Lower leg skin (tissue), 4 donors: ENCODE measurements around the gene PYY. TPM values are rescaled to one million over a fixed set of nuclear protein-coding genes. Genes with fewer than 3 reads are reported as not detected.

Source experiments
- DNase-seq, 2 donors: peaks; one replicate each; pipeline ENCODE4 v3.0.0-alpha.2; 2019; ENCODE audit warnings: low spot score in 2 of 2
- H3K4me3 ChIP-seq: fragments of 200-600 bp; sonication (generic); 2 replicates; pipeline ENCODE4 v1.5.1; 2017; ENCODE audit warnings: mild to moderate bottlenecking, low read depth; ENCODE audit not compliant: poor library complexity, severe bottlenecking
- CTCF ChIP-seq, 3 donors: fragments of 450-650 bp; IDR thresholded peaks; one replicate each; pipeline ENCODE4 v1.5.1; 2016; ENCODE audit warnings: antibody characterized with exemption in 3 of 3, mild to moderate bottlenecking in 3 of 3, moderate library complexity in 2 of 3
- POLR2A ChIP-seq, 2 donors: fragments of 450-650 bp; IDR thresholded peaks; one replicate each; pipeline ENCODE4 v1.6.1; 2016 to 2017; ENCODE audit warnings: antibody characterized with exemption in 2 of 2, mild to moderate bottlenecking in 1 of 2, moderate library complexity in 1 of 2
- WGBS, 2 donors: methylation state at CpG; one replicate each; pipeline ENCODE4 v1.1.5; 2018; 5-methylcytosine and 5-hydroxymethylcytosine counted together
- intact Hi-C: fragments of 100-400 bp; cut with DNase I; formaldehyde crosslinking; loops from one replicate; pipeline ENCODE4 v1.15.0; 2023; ENCODE audit warnings: low total_unique reads
- total RNA-seq, 4 donors: library from RNA; depleted of rRNA; stranded (reverse); fragments of >200 nt; gene quantifications; one replicate each; pipeline ENCODE4 v1.1.0, GENCODE V29; 2016

The PYY gene
- total RNA-seq, 4 donors from 2014 or later: not detected

- 0 to 1% methylated on average over 10 to 36 of the region's 36 CpGs for WGBS, 2 donors
- TF ChIP-seq POLR2A (IDR thresholded peaks at IDR 0.05) (no peak), CTCF (IDR thresholded peaks at IDR 0.05) (no peak)
- DNase-seq: peak in 1 of 2 donors; percentile 95
- H3K4me3 ChIP-seq: peak within 1 kb of the TSS; percentile 61
- intact Hi-C loops: no loop called here
These were observed 46.2 kb downstream of the PYY start, which contains the start of gene MPP2 for GRCh38 chr17:43907425-43907981. Gene MPP2 (minus strand): TSS chr17:43907536. CDS start chr17:43904460, 3,076 bp downstream.

GRCh38 chr17:43906951-43907424 lies 46.8 kb downstream of the PYY start:
- DNase-seq: no peak
- intact Hi-C loops: no loop called here
- TF ChIP-seq CTCF (IDR thresholded peaks at IDR 0.05) (no peak), POLR2A (IDR thresholded peaks at IDR 0.05) (no peak)
- 1% methylated on average over 10 to 29 of the region's 29 CpGs for WGBS, 2 donors
- H3K4me3 ChIP-seq: peak overlapping the region; percentile 61

- peak in 1 of 2 donors; percentile 94 for DNase-seq
- no peak for TF ChIP-seq CTCF (IDR thresholded peaks at IDR 0.05)
- TF ChIP-seq POLR2A (IDR thresholded peaks at IDR 0.05): no peak
- H3K4me3 ChIP-seq: peak overlapping the region; percentile 61
- 5 to 6% methylated on average over 32 to 37 of the region's 37 CpGs for WGBS, 2 donors
- intact Hi-C loops: no loop called here
These were observed 47.5 kb downstream of the PYY start for GRCh38 chr17:43905985-43906852.

GRCh38 chr17:43905400-43905984 lies 48.2 kb downstream of the PYY start:
- TF ChIP-seq CTCF (IDR thresholded peaks at IDR 0.05): no peak
- TF ChIP-seq POLR2A (IDR thresholded peaks at IDR 0.05): no peak
- 40 to 45% methylated on average over 3 of the region's 3 CpGs for WGBS, 2 donors
- intact Hi-C loops: no loop called here
- H3K4me3 ChIP-seq: no peak overlapping the region
- DNase-seq: no peak

Other genes with a start within 250 kb of the PYY start
- gene SOST, start 195.1 kb downstream of the PYY start, total RNA-seq: 1 to 10 TPM in 1 of 4 donors, under 1 TPM in 1, not detected in 2; 0.49 to 1.5 TPM
- 10 to 100 TPM; 33.2 to 44.1 (median 37.9) TPM for gene DUSP3, start 175.0 kb downstream of the PYY start, total RNA-seq
- under 1 TPM in 1 of 4 donors, not detected in 3; 0.30 TPM for gene CFAP97D1, start 173.5 kb downstream of the PYY start, total RNA-seq
- 1 to 10 TPM; 1.9 to 8.9 (median 6.3) TPM for gene MPP3, start 120.8 kb downstream of the PYY start, total RNA-seq
- gene CD300LG, start 106.8 kb downstream of the PYY start, total RNA-seq: 1 to 10 TPM; 6.2 to 9.7 (median 9.0) TPM
- 10 to 100 TPM in 1 of 4 donors, 1 to 10 TPM in 2, under 1 TPM in 1; 0.42 to 10.7 (median 3.7) TPM for gene MPP2, start 46.4 kb downstream of the PYY start, total RNA-seq
- not detected for gene PPY, start 11.5 kb downstream of the PYY start, total RNA-seq
- 1 to 10 TPM; 3.2 to 4.9 (median 3.6) TPM for gene NAGS, start 50.7 kb upstream of the PYY start, total RNA-seq
- 10 to 100 TPM; 28.4 to 48.0 (median 41.2) TPM for gene TMEM101, start 61.0 kb upstream of the PYY start, total RNA-seq
- 10 to 100 TPM; 15.0 to 31.7 (median 19.0) TPM for gene LSM12, start 112.7 kb upstream of the PYY start, total RNA-seq
- gene G6PC3, start 116.8 kb upstream of the PYY start, total RNA-seq: 10 to 100 TPM; 10.9 to 14.8 (median 12.1) TPM
- 100 to 1,000 TPM; 179 to 208 (median 190) TPM for gene HDAC5, start 169.7 kb upstream of the PYY start, total RNA-seq
- 1 to 10 TPM in 3 of 4 donors, under 1 TPM in 1; 0.97 to 4.3 (median 1.5) TPM for gene HROB, start 188.0 kb upstream of the PYY start, total RNA-seq
- 1 to 10 TPM in 1 of 4 donors, not detected in 3; 1.1 TPM for gene ASB16, start 216.8 kb upstream of the PYY start, total RNA-seq
- 10 to 100 TPM; 23.4 to 44.5 (median 34.8) TPM for gene TMUB2, start 233.0 kb upstream of the PYY start, total RNA-seq
- gene ATXN7L3, start 245.9 kb upstream of the PYY start, total RNA-seq: 10 to 100 TPM; 62.4 to 77.9 (median 67.8) TPM